GM23338 (cell line): ENCODE data around the gene CPNE4.

Experiments used
- CREB1 ChIP-seq: fragments of 250-450 bp; sonication (Bioruptor Pico); IDR thresholded peaks from 2 replicates; pipeline ENCODE4 v1.5.0; 2020; ENCODE audit warnings: low read depth, mild to moderate bottlenecking, moderate library complexity
- CTCF ChIP-seq, 2 experiments: fragments of 200-600 bp in 1 of 2; sonication (generic) in 1 of 2; conservative IDR thresholded peaks; 2 replicates each; pipeline versions ENCODE4 v1.5.1 to v1.6.1; 2016 to 2017; ENCODE audit warnings: antibody characterized with exemption in 2 of 2, low read depth in 2 of 2, mild to moderate bottlenecking in 2 of 2, moderate library complexity in 1 of 2
- EZH2 ChIP-seq: fragments of 200-600 bp; sonication (generic); IDR thresholded peaks from one replicate; pipeline ENCODE4 v1.8.0; 2017; ENCODE audit warnings: antibody characterized with exemption, mild to moderate bottlenecking, low read depth; ENCODE audit not compliant: unreplicated experiment
- EZH2phosphoT487 ChIP-seq: fragments of 200-600 bp; sonication (generic); IDR thresholded peaks from one replicate; pipeline ENCODE4 v1.8.1; 2018; ENCODE audit warnings: antibody characterized with exemption; ENCODE audit not compliant: unreplicated experiment
- JUNB ChIP-seq: IDR thresholded peaks from one replicate; pipeline ENCODE4 v1.6.1; 2016; ENCODE audit warnings: antibody characterized with exemption; ENCODE audit not compliant: unreplicated experiment
- NANOG ChIP-seq: IDR thresholded peaks from 2 replicates; pipeline ENCODE4 v1.6.1; 2016; ENCODE audit warnings: antibody characterized with exemption, borderline replicate concordance
- POLR2AphosphoS5 ChIP-seq: IDR thresholded peaks from 2 replicates; pipeline ENCODE4 v1.6.1; 2016; ENCODE audit warnings: antibody characterized with exemption, low read depth
- REST ChIP-seq: IDR thresholded peaks from one replicate; pipeline ENCODE4 v1.6.1; 2018; ENCODE audit warnings: antibody characterized with exemption; ENCODE audit not compliant: unreplicated experiment
- STAT1 ChIP-seq: IDR thresholded peaks from one replicate; pipeline ENCODE4 v1.6.1; 2016; ENCODE audit warnings: antibody characterized with exemption; ENCODE audit not compliant: unreplicated experiment
- ZNF114 ChIP-seq: fragments of 250-450 bp; sonication (Bioruptor Pico); IDR thresholded peaks from 2 replicates; pipeline ENCODE4 v1.5.0; 2020; ENCODE audit warnings: mild to moderate bottlenecking, moderate library complexity
- ZNF331 ChIP-seq: fragments of 250-450 bp; sonication (Bioruptor Pico); IDR thresholded peaks from 2 replicates; pipeline ENCODE4 v1.5.0; 2020; ENCODE audit warnings: low read depth, mild to moderate bottlenecking, moderate library complexity
- ZNF462 ChIP-seq: fragments of 250-450 bp; sonication (Bioruptor Pico); IDR thresholded peaks from 2 replicates; pipeline ENCODE4 v1.5.0; 2020; ENCODE audit warnings: mild to moderate bottlenecking, moderate library complexity
- TF ChIP-seq, protein P1 (sequence below): IDR thresholded peaks from 2 replicates; pipeline ENCODE4 v1.6.1; 2016; ENCODE audit warnings: antibody characterized with exemption

DNA sequence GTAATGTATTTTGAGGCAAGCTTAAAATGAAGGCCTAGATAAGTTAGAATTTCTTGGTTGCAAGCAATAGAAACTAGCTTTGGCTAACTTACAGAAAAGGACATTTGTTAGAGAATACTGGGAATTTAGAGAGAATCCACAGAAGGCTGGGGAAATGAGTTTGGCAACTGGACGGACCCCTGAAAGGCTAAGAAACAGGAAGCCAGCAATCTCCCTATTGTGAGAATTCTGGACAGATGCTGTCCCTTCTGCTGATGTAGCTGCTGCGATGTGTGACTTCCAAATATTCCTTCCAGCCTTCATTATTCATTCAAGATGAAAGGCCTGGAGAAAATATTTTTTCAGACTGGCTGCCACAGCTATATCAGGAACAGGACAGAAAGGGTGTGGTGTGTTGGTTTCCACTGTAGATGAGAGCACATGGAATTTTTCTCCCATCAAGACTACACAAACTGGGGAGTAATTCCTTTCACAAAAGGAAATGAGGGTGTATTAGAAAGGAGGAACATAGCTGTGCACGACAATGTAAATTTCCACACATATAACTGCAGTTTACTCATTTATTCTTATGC lies 213.5 kb downstream of the CPNE4 start:
- TF ChIP-seq CTCF (conservative IDR thresholded peaks at IDR 0.05; ENCODE audit: low read depth in 2 of 2) (no peak), EZH2 (no peak), EZH2phosphoT487 (no peak), POLR2AphosphoS5 (no peak), CREB1 (CRISPR knock-in tag) (no peak), REST (no peak), ZNF114 (CRISPR knock-in tag) (no peak), STAT1 (no peak), ZNF331 (CRISPR knock-in tag) (no peak), JUNB (no peak), NANOG (no peak), ZNF462 (CRISPR knock-in tag) (no peak)
- TF ChIP-seq, protein P1, sequence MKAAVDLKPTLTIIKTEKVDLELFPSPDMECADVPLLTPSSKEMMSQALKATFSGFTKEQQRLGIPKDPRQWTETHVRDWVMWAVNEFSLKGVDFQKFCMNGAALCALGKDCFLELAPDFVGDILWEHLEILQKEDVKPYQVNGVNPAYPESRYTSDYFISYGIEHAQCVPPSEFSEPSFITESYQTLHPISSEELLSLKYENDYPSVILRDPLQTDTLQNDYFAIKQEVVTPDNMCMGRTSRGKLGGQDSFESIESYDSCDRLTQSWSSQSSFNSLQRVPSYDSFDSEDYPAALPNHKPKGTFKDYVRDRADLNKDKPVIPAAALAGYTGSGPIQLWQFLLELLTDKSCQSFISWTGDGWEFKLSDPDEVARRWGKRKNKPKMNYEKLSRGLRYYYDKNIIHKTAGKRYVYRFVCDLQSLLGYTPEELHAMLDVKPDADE, result no peak
